ENCODE data around the gene CAPNS2.

DNA sequence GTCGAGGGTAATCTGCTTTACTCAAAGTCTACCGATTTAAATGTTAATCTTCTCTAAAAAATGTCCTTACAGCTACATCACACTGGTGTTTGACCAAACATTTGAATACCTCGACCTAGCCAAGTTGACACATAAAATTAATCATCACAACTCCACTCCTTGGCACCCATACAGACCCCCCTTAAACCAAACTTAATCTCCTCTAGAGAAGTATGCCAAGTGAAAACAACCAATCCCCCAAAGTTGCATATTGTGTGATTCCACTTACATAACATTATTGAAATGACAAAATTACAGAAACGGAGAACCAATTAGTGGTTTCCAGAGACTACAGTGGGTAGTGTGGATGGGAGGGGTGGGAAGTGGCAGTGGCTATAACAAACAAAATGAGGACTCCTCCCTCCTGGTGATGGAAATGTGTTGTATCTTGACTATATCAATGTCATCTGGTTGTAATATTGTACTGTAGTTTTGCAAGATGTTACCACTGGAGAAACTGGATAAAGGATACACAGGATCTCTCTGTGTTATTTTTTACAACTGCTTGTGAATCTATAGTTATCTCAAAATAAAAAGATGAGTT, 39.4 kb downstream of the CAPNS2 start:
- TF ChIP-seq, protein P1, sequence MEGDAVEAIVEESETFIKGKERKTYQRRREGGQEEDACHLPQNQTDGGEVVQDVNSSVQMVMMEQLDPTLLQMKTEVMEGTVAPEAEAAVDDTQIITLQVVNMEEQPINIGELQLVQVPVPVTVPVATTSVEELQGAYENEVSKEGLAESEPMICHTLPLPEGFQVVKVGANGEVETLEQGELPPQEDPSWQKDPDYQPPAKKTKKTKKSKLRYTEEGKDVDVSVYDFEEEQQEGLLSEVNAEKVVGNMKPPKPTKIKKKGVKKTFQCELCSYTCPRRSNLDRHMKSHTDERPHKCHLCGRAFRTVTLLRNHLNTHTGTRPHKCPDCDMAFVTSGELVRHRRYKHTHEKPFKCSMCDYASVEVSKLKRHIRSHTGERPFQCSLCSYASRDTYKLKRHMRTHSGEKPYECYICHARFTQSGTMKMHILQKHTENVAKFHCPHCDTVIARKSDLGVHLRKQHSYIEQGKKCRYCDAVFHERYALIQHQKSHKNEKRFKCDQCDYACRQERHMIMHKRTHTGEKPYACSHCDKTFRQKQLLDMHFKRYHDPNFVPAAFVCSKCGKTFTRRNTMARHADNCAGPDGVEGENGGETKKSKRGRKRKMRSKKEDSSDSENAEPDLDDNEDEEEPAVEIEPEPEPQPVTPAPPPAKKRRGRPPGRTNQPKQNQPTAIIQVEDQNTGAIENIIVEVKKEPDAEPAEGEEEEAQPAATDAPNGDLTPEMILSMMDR (conservative IDR thresholded peaks at IDR 0.05; ENCODE audit: low read length), result no peak
- no peak for TF ChIP-seq EZH2phosphoT487 (IDR thresholded peaks at IDR 0.05; ENCODE audit: borderline replicate concordance, low read depth, low read length)

Data from OCI-LY7 (cell line).